HG03457 (cell line): ENCODE data around the gene UTP18.
A peak's percentile ranks its signal among the peaks of the same experiment; 100 is the strongest.
"Not testable (repeated sequence)": the region's sequence is repeated elsewhere in the genome, so short reads cannot be mapped to it uniquely, and the experiment has no call there.

ENCODE experiments used
- ATAC-seq: cut with Tn5 transposase; IDR thresholded peaks from one replicate; pipeline ENCODE4 v1.9.1; 2021; ENCODE audit warnings: moderate number of reproducible peaks; ENCODE audit not compliant: unreplicated experiment

The UTP18 gene

GRCh38 chr17:51260237-51261023 is at the start of gene UTP18:
UTP18 (plus strand) TSS chr17:51260546; CDS start chr17:51260585, 39 bp downstream.
- ATAC-seq = peak; percentile 53

- ATAC-seq = no peak
Measured at GRCh38 chr17:51214920-51215319, 45.4 kb upstream of the UTP18 start.

GRCh38 chr17:51217946-51218345 is 42.4 kb upstream of the UTP18 start:
- ATAC-seq = no peak

- ATAC-seq = no peak
Measured at GRCh38 chr17:51221322-51221721, 39.0 kb upstream of the UTP18 start.

GRCh38 chr17:51224402-51225262 is 35.7 kb upstream of the UTP18 start:
- ATAC-seq = no peak

- ATAC-seq = not testable (repeated sequence)
Measured at GRCh38 chr17:51225523-51225922, 34.8 kb upstream of the UTP18 start.

- no peak for ATAC-seq
Measured at GRCh38 chr17:51228161-51228560, 32.2 kb upstream of the UTP18 start.

GRCh38 chr17:51229889-51230288 is 30.5 kb upstream of the UTP18 start:
- no peak for ATAC-seq

GRCh38 chr17:51230306-51230705 is 30.0 kb upstream of the UTP18 start:
- no peak for ATAC-seq

GRCh38 chr17:51231999-51232398 is 28.3 kb upstream of the UTP18 start:
- no peak for ATAC-seq

- no peak for ATAC-seq
Measured at GRCh38 chr17:51234162-51234561, 26.2 kb upstream of the UTP18 start.

- no peak for ATAC-seq
Measured at GRCh38 chr17:51238255-51238887, 22.0 kb upstream of the UTP18 start.

GRCh38 chr17:51240275-51240674 is 20.1 kb upstream of the UTP18 start:
- ATAC-seq = no peak

- no peak for ATAC-seq
Measured at GRCh38 chr17:51244041-51244440, 16.3 kb upstream of the UTP18 start.

- no peak for ATAC-seq
Measured at GRCh38 chr17:51245535-51245934, 14.8 kb upstream of the UTP18 start.

- ATAC-seq = no peak
Measured at GRCh38 chr17:51250314-51250840, 10.0 kb upstream of the UTP18 start.

- ATAC-seq = no peak
Measured at GRCh38 chr17:51251010-51251409, 9.3 kb upstream of the UTP18 start.

- no peak for ATAC-seq
Measured at GRCh38 chr17:51255673-51256072, 4.7 kb upstream of the UTP18 start.

- ATAC-seq = no peak
Measured at GRCh38 chr17:51256101-51256500, 4.2 kb upstream of the UTP18 start.

GRCh38 chr17:51257150-51258081 is 2.9 kb upstream of the UTP18 start:
- ATAC-seq = no peak
